Smooth muscle cell (in vitro differentiated cells): ENCODE measurements around the gene CD300LG. TPM values are rescaled to one million over a fixed set of nuclear protein-coding genes. Genes with fewer than 3 reads are reported as not detected.

Source experiments
- DNase-seq: peaks from one replicate; lab custom pipeline; 2025; ENCODE audit not compliant: unreplicated experiment; lab: John Stamatoyannopoulos, UW
- H2AFZ ChIP-seq: fragments of 200-600 bp; sonication (generic); 2 replicates; pipeline ENCODE4 v1.6.0; 2016; ENCODE audit warnings: antibody characterized with exemption, low read depth, mild to moderate bottlenecking
- H3F3A ChIP-seq: fragments of 200-600 bp; sonication (generic); 2 replicates; pipeline ENCODE4 v1.6.0; 2017; ENCODE audit warnings: antibody characterized with exemption, low read depth
- H3K27ac ChIP-seq: fragments of 200-600 bp; sonication (generic); 2 replicates; pipeline ENCODE4 v1.5.1; 2016; ENCODE audit warnings: low read depth, mild to moderate bottlenecking
- H3K27me3 ChIP-seq: fragments of 200-600 bp; sonication (generic); 2 replicates; pipeline ENCODE4 v1.6.1; 2016; ENCODE audit warnings: low read depth, mild to moderate bottlenecking
- H3K36me3 ChIP-seq: fragments of 200-600 bp; sonication (generic); 2 replicates; pipeline ENCODE4 v1.5.1; 2016; ENCODE audit warnings: low read depth
- H3K4me1 ChIP-seq: fragments of 200-600 bp; sonication (generic); 2 replicates; pipeline ENCODE4 v1.5.1; 2016; ENCODE audit warnings: low read depth
- H3K4me2 ChIP-seq: fragments of 200-600 bp; sonication (generic); 2 replicates; pipeline ENCODE4 v1.6.0; 2016; ENCODE audit warnings: mild to moderate bottlenecking
- H3K4me3 ChIP-seq: fragments of 200-600 bp; sonication (generic); 2 replicates; pipeline ENCODE4 v1.5.1; 2016; ENCODE audit warnings: mild to moderate bottlenecking
- H3K79me2 ChIP-seq: fragments of 200-600 bp; sonication (generic); 2 replicates; pipeline ENCODE4 v1.6.0; 2016; ENCODE audit warnings: low read depth, mild to moderate bottlenecking
- H3K9ac ChIP-seq: fragments of 200-600 bp; sonication (generic); 2 replicates; pipeline ENCODE4 v1.6.0; 2016; ENCODE audit warnings: low read depth
- H3K9me3 ChIP-seq: fragments of 200-600 bp; sonication (generic); replicated peaks from 2 replicates; pipeline ENCODE4 v1.5.1; 2016; ENCODE audit warnings: low read depth
- H4K20me1 ChIP-seq: fragments of 200-600 bp; sonication (generic); 2 replicates; pipeline ENCODE4 v1.6.0; 2016; ENCODE audit warnings: low read depth
- CTCF ChIP-seq: fragments of 200-600 bp; sonication (generic); IDR thresholded peaks from 2 replicates; pipeline ENCODE4 v1.5.1; 2017; ENCODE audit warnings: borderline replicate concordance, mild to moderate bottlenecking, antibody characterized with exemption; ENCODE audit not compliant: insufficient read depth, poor library complexity, severe bottlenecking
- WGBS: methylation state at CpG from one replicate; pipeline ENCODE4 v1.1.7; 2016; ENCODE audit warnings: low lambda C conversion rate; 5-methylcytosine and 5-hydroxymethylcytosine counted together
- polyA plus RNA-seq: library from polyadenylated mRNA; unstranded; fragments of >200 nt; fragmentation: Nextera tagmentation; extraction: Ambion mirVana; gene quantifications from 2 replicates; pipeline ENCODE4 v1.2.1, GENCODE V29; 2016
- total RNA-seq: library from RNA; depleted of rRNA; stranded (reverse); fragments of >200 nt; gene quantifications from 2 replicates; pipeline ENCODE4 v1.2.3, GENCODE V29; 2014

CD300LG gene
- total and polyA plus RNA-seq, 2 experiments from 2014 or later = not detected

GRCh38 chr17:43909537-43910231 is 62.7 kb downstream of the CD300LG start:
- Histone ChIP-seq H3K27me3 (peaks cover 24% of the 10 kb centered on the region), H3K4me2 (no peak overlapping the region), H3K9ac (no peak overlapping the region), H3K4me1 (peaks cover 20% of the 10 kb centered on the region), H3K4me3 (no peak overlapping the region), H4K20me1 (peaks cover 12% of the 10 kb centered on the region), H2AFZ (no peak overlapping the region), H3K27ac (no peak overlapping the region), H3K79me2 (no peaks in the 10 kb centered on the region), H3K9me3 (no peaks in the 10 kb centered on the region), H3F3A (no peaks in the 10 kb centered on the region), H3K36me3 (no peaks in the 10 kb centered on the region)
- DNase-seq = no peak
- 67% methylated on average over 7 of the region's 7 CpGs for WGBS
- TF ChIP-seq CTCF = no peak

- no peaks in the 10 kb centered on the region for H3K9me3 ChIP-seq
- H2AFZ ChIP-seq = no peak overlapping the region
- H3K4me2 ChIP-seq = no peak overlapping the region
- H3K9ac ChIP-seq = no peak overlapping the region
- TF ChIP-seq CTCF = no peak
- H3K27me3 ChIP-seq = peaks cover 39% of the 10 kb centered on the region
- H3K4me3 ChIP-seq = no peak overlapping the region
- H3K79me2 ChIP-seq = no peaks in the 10 kb centered on the region
- peaks cover 8% of the 10 kb centered on the region for H3K4me1 ChIP-seq
- 87% methylated on average over 8 of the region's 8 CpGs for WGBS
- no peak overlapping the region for H3K27ac ChIP-seq
- H3K36me3 ChIP-seq = no peaks in the 10 kb centered on the region
- no peaks in the 10 kb centered on the region for H4K20me1 ChIP-seq
- H3F3A ChIP-seq = no peaks in the 10 kb centered on the region
- DNase-seq = no peak
Measured at GRCh38 chr17:43911904-43912303, 64.9 kb downstream of the CD300LG start.

GRCh38 chr17:43912635-43913304 is 65.8 kb downstream of the CD300LG start:
- Histone ChIP-seq H3F3A (no peaks in the 10 kb centered on the region), H3K27me3 (peaks cover 47% of the 10 kb centered on the region), H3K9ac (no peak overlapping the region), H3K79me2 (no peaks in the 10 kb centered on the region), H3K27ac (no peak overlapping the region), H4K20me1 (no peaks in the 10 kb centered on the region), H3K4me3 (no peak overlapping the region), H3K4me1 (peaks cover 8% of the 10 kb centered on the region), H2AFZ (no peak overlapping the region), H3K36me3 (no peaks in the 10 kb centered on the region), H3K9me3 (no peaks in the 10 kb centered on the region), H3K4me2 (no peak overlapping the region)
- WGBS = 78% methylated on average over 4 of the region's 4 CpGs
- no peak for TF ChIP-seq CTCF
- DNase-seq = no peak

Other genes starting within 250 kb of the CD300LG start
- gene MEOX1, start 185.3 kb upstream of the CD300LG start, total RNA-seq = 0.31 and 0.58 TPM in 2 replicates
- 0.79 and 1.7 TPM in 2 replicates for gene MEOX1, start 185.3 kb upstream of the CD300LG start, polyA plus RNA-seq
- not detected in 2 replicates for gene SOST, start 88.4 kb upstream of the CD300LG start, total RNA-seq
- gene SOST, start 88.4 kb upstream of the CD300LG start, polyA plus RNA-seq = not detected in 2 replicates
- 33.2 and 34.4 TPM in 2 replicates for gene DUSP3, start 68.2 kb upstream of the CD300LG start, total RNA-seq
- gene DUSP3, start 68.2 kb upstream of the CD300LG start, polyA plus RNA-seq = 25.6 and 35.9 TPM in 2 replicates
- gene CFAP97D1, start 66.7 kb upstream of the CD300LG start, total RNA-seq = 0.09 TPM in 2 replicates
- gene CFAP97D1, start 66.7 kb upstream of the CD300LG start, polyA plus RNA-seq = not detected in 2 replicates
- 6.7 and 11.6 TPM in 2 replicates for gene MPP3, start 14.0 kb upstream of the CD300LG start, total RNA-seq
- 7.7 and 8.1 TPM in 2 replicates for gene MPP3, start 14.0 kb upstream of the CD300LG start, polyA plus RNA-seq
- gene MPP2, start 60.4 kb downstream of the CD300LG start, total RNA-seq = 19.4 and 24.4 TPM in 2 replicates
- gene MPP2, start 60.4 kb downstream of the CD300LG start, polyA plus RNA-seq = 11.5 and 15.4 TPM in 2 replicates
- gene PPY, start 95.3 kb downstream of the CD300LG start, total RNA-seq = not detected in 2 replicates
- not detected in 2 replicates for gene PPY, start 95.3 kb downstream of the CD300LG start, polyA plus RNA-seq
- gene PYY, start 106.8 kb downstream of the CD300LG start, total RNA-seq = not detected in 2 replicates
- gene PYY, start 106.8 kb downstream of the CD300LG start, polyA plus RNA-seq = 0.33 TPM in 1 of 2 replicates, not detected in the other
- gene NAGS, start 157.4 kb downstream of the CD300LG start, total RNA-seq = 0.49 and 1.3 TPM in 2 replicates
- gene NAGS, start 157.4 kb downstream of the CD300LG start, polyA plus RNA-seq = 1.5 and 1.6 TPM in 2 replicates
- 25.2 and 35.1 TPM in 2 replicates for gene TMEM101, start 167.8 kb downstream of the CD300LG start, total RNA-seq
- 36.1 and 39.9 TPM in 2 replicates for gene TMEM101, start 167.8 kb downstream of the CD300LG start, polyA plus RNA-seq
- gene LSM12, start 219.5 kb downstream of the CD300LG start, total RNA-seq = 42.3 and 51.8 TPM in 2 replicates
- 52.0 and 66.3 TPM in 2 replicates for gene LSM12, start 219.5 kb downstream of the CD300LG start, polyA plus RNA-seq
- 32.1 and 40.2 TPM in 2 replicates for gene G6PC3, start 223.6 kb downstream of the CD300LG start, total RNA-seq
- gene G6PC3, start 223.6 kb downstream of the CD300LG start, polyA plus RNA-seq = 103 TPM in 2 replicates